Neural cell (in vitro differentiated cells): ENCODE results near the gene RETSAT.

Experiments used
- CTCF ChIP-seq: fragments of 450-650 bp; IDR thresholded peaks from 2 replicates; pipeline ENCODE4 v1.5.1; 2014; ENCODE audit warnings: antibody characterized with exemption, mild to moderate bottlenecking, moderate library complexity; ENCODE audit not compliant: poor library complexity, severe bottlenecking
- EZH2 ChIP-seq: fragments of 200-600, 300-800 bp; shearing (Covaris generic), sonication (generic); IDR thresholded peaks from 2 replicates; pipeline ENCODE4 v1.6.1; 2014; ENCODE audit warnings: antibody characterized with exemption, low read length, borderline replicate concordance, mild to moderate bottlenecking; ENCODE audit not compliant: insufficient read depth, poor library complexity, severe bottlenecking
- POLR2AphosphoS5 ChIP-seq: IDR thresholded peaks from 2 replicates; pipeline ENCODE4 v1.6.1; 2012
- RAD21 ChIP-seq: fragments of 450-650 bp; conservative IDR thresholded peaks from 2 replicates; pipeline ENCODE4 v1.6.1; 2014; ENCODE audit warnings: antibody characterized with exemption, mild to moderate bottlenecking, moderate library complexity
- TAF1 ChIP-seq: IDR thresholded peaks from 2 replicates; pipeline ENCODE4 v1.6.1; 2012; ENCODE audit warnings: low read depth

GRCh38 chr2:85369500-85369899, 15.2 kb upstream of the RETSAT start:
- no peak for TF ChIP-seq CTCF
- no peak for TF ChIP-seq TAF1
- TF ChIP-seq EZH2, result no peak
- no peak for TF ChIP-seq RAD21
- no peak for TF ChIP-seq POLR2AphosphoS5
